H1 (cell line): ENCODE measurements around the gene PAX5. TPM values are rescaled to one million over a fixed set of nuclear protein-coding genes. Genes with fewer than 3 reads are reported as not detected.

ENCODE experiments used
- ATF3 ChIP-seq: IDR thresholded peaks from 2 replicates; pipeline ENCODE4 v1.6.1; 2011; ENCODE audit warnings: low read depth, mild to moderate bottlenecking, low read length; ENCODE audit not compliant: insufficient read depth
- CTBP2 ChIP-seq: IDR thresholded peaks from 2 replicates; pipeline ENCODE4 v1.7.0; 2011; ENCODE audit warnings: borderline replicate concordance, mild to moderate bottlenecking, moderate library complexity, mixed read lengths, low read length; ENCODE audit not compliant: insufficient read depth, insufficient read length
- EP300 ChIP-seq, 2 experiments: IDR thresholded peaks; 1 replicate in 1 of 2; 2 replicates in 1 of 2; pipeline ENCODE4 v1.6.1; 2011 to 2012; ENCODE audit warnings: low read depth in 2 of 2, low read length in 2 of 2, mild to moderate bottlenecking in 2 of 2, borderline replicate concordance in 1 of 2, inconsistent platforms in 1 of 2, moderate library complexity in 1 of 2
- FOSL1 ChIP-seq: IDR thresholded peaks from 2 replicates; pipeline ENCODE4 v1.6.1; 2011; ENCODE audit warnings: mild to moderate bottlenecking, low read depth, low read length, moderate library complexity; ENCODE audit not compliant: insufficient read depth
- polyA plus RNA-seq, 7 experiments: library from polyadenylated mRNA; depleted of rRNA in 3 of 7; stranded (reverse) in 5 of 7; unstranded in 2 of 7; fragments of >200 nt in 5 of 7; fragments of 200-250 nt in 2 of 7; gene quantifications; 1 replicate in 5 of 7; 2 replicates in 1 of 7; 4 replicates in 1 of 7; pipeline versions ENCODE4 v1.2.1 to v1.2.3, GENCODE V29; 2011 to 2013; ENCODE audit warnings: missing spikeins in 2 of 7, mixed read lengths in 2 of 7
- total RNA-seq: library from RNA; stranded (reverse); fragmentation: NEBNext Ultra II Directional; extraction: Animal tissue kit (Norgen Biotek cat#: 25700); gene quantifications from 2 replicates; pipeline ENCODE4 v1.2.1, GENCODE V29; 2021

The PAX5 gene
- total and polyA plus RNA-seq, 2 of the 8 experiments (the other 6 are each of a cell fraction or from before 2014, with no cell fraction given) = 0.29 to 0.43 TPM

- TF ChIP-seq CTBP2 = no peak
- TF ChIP-seq EP300 (IDR thresholded peaks at IDR 0.05; ENCODE audit: borderline replicate concordance in 1 of 2, low read depth in 2 of 2, low read length in 2 of 2) = no peak
- TF ChIP-seq FOSL1 = no peak
- TF ChIP-seq ATF3 = no peak
Measured at GRCh38 chr9:36924071-36924470, 110.0 kb downstream of the PAX5 start (continued).
